WERI-Rb-1 (cell line): ENCODE results near the gene LBR.

Experiments used
- DNase-seq: peaks from one replicate; pipeline ENCODE4 v3.0.0-alpha.2; 2020
- H3K27ac ChIP-seq: fragments of 250-450 bp; sonication (Bioruptor Pico); 2 replicates; pipeline ENCODE4 v1.5.1; 2020; ENCODE audit warnings: mild to moderate bottlenecking, moderate library complexity
- H3K27me3 ChIP-seq: fragments of 250-450 bp; sonication (Bioruptor Pico); 2 replicates; pipeline ENCODE4 v1.5.1; 2021; ENCODE audit warnings: mild to moderate bottlenecking, low read depth, moderate library complexity; ENCODE audit not compliant: insufficient read depth, severe bottlenecking
- H3K36me3 ChIP-seq: fragments of 250-450 bp; sonication (Bioruptor Pico); 2 replicates; pipeline ENCODE4 v1.5.1; 2020; ENCODE audit warnings: mild to moderate bottlenecking, moderate library complexity
- H3K4me3 ChIP-seq: 2 replicates; pipeline ENCODE4 v1.5.1; 2011; ENCODE audit warnings: low read depth, mild to moderate bottlenecking, control low read depth, low read length
- H3K9me3 ChIP-seq: fragments of 250-450 bp; sonication (Bioruptor Pico); 2 replicates; pipeline ENCODE4 v1.5.1; 2021; ENCODE audit warnings: mild to moderate bottlenecking, moderate library complexity; ENCODE audit not compliant: severe bottlenecking
- CTCF ChIP-seq: IDR thresholded peaks from 2 replicates; pipeline ENCODE4 v1.5.1; 2011; ENCODE audit warnings: low read depth, mild to moderate bottlenecking, control low read depth, inconsistent platforms, low read length

LBR gene

DNA sequence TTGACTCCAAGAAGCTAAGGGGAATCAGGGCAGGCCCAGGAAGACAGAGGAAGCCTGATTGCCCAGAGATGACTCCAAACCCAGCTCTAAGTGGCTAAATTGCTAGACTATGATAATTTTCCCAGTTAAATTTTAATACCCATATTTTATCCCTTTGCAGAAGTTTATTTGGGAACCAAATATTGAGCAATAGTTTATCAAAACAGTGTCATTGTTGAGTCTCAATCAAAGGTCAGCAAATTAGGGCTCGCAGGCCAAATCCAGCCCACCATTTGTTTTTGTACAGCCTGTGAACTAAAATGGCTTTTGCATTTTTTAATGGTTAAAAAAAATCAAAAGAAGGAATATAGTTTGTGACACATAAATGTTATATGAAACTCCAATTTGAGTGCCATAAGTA lies 47.1 kb downstream of the LBR start:
- no peaks in the 10 kb centered on the region for H3K27me3 ChIP-seq
- no peak overlapping the region for H3K4me3 ChIP-seq
- H3K9me3 ChIP-seq: no peaks in the 10 kb centered on the region
- H3K27ac ChIP-seq: no peak overlapping the region
- H3K36me3 ChIP-seq: no peaks in the 10 kb centered on the region
- no peak for DNase-seq
- no peak for TF ChIP-seq CTCF

DNA sequence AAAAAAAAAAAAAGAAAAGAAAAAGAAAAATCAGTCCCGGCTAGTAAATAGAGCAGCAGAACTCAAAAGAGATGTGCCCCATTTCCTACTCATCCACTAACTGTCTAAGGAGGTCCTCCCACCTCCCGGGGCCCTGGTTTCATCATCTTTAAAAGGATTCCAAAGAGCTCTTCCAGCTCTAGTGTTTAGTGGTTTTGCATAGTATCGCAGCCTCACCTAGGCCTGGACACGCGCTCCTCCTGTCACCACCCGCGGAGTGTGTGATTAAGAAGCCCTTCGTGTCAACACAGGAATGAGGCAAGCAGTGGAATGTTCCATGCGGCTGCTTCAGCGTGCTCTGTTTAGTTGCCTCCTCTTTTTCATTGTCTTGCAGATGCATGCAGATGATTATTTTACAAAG lies 49.0 kb downstream of the LBR start:
- no peak for TF ChIP-seq CTCF
- Histone ChIP-seq H3K9me3 (no peaks in the 10 kb centered on the region), H3K4me3 (no peak overlapping the region), H3K27me3 (no peaks in the 10 kb centered on the region), H3K27ac (no peak overlapping the region), H3K36me3 (no peaks in the 10 kb centered on the region)
- DNase-seq: no peak

GRCh38 chr1:225374996-225375395 lies 52.8 kb downstream of the LBR start:
- no peak overlapping the region for H3K4me3 ChIP-seq
- H3K27ac ChIP-seq: no peak overlapping the region
- H3K27me3 ChIP-seq: no peaks in the 10 kb centered on the region
- no peaks in the 10 kb centered on the region for H3K36me3 ChIP-seq
- no peak for TF ChIP-seq CTCF
- H3K9me3 ChIP-seq: no peaks in the 10 kb centered on the region
- DNase-seq: no peak

GRCh38 chr1:225373155-225373554 lies 54.7 kb downstream of the LBR start:
- no peaks in the 10 kb centered on the region for H3K36me3 ChIP-seq
- TF ChIP-seq CTCF: no peak
- no peak for DNase-seq

GRCh38 chr1:225371366-225372010 lies 56.4 kb downstream of the LBR start:
- H3K27ac ChIP-seq: no peak overlapping the region
- no peaks in the 10 kb centered on the region for H3K27me3 ChIP-seq
- no peaks in the 10 kb centered on the region for H3K9me3 ChIP-seq
- H3K36me3 ChIP-seq: no peaks in the 10 kb centered on the region
- TF ChIP-seq CTCF: no peak
- H3K4me3 ChIP-seq: no peak overlapping the region
- DNase-seq: no peak

More at GRCh38 chr1:225373155-225373554, 54.7 kb downstream of the LBR start:
- no peak overlapping the region for H3K4me3 ChIP-seq
- H3K27ac ChIP-seq: no peak overlapping the region
- H3K27me3 ChIP-seq: no peaks in the 10 kb centered on the region
- no peaks in the 10 kb centered on the region for H3K9me3 ChIP-seq

DNA sequence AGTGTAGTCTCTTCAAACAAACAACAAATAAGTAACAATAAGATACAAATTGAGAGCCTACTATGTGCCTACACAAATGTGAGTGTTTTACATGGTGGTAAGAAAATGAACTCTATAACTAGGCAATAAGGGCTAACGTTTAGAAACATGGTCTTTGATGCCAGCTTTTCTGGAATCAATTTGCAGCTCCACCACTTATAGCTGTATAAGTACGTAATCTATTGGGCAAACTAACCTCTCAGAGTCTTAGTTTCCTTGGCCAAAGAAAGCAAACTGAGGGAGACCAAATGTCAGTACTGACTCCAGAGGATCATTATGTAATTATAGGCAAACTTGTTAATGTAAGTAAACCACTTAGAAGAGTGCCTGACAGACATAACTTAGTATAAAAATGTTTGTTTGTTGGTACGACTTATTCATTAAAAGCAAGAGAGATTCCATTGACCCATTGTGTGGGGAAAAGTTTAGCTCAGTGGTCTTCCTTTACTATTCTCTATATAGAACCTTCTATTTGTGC lies 59.7 kb downstream of the LBR start:
- Histone ChIP-seq H3K4me3 (no peak overlapping the region), H3K27ac (no peak overlapping the region)
- TF ChIP-seq CTCF: no peak

More for the DNA sequence above, 59.7 kb downstream of the LBR start:
- DNase-seq: no peak
- Histone ChIP-seq H3K36me3 (no peaks in the 10 kb centered on the region), H3K9me3 (no peaks in the 10 kb centered on the region), H3K27me3 (no peaks in the 10 kb centered on the region)
